GM18505 (cell line): ENCODE data around the gene TMEM145.
"Not testable (repeated sequence)": the region's sequence is repeated elsewhere in the genome, so short reads cannot be mapped to it uniquely, and the experiment has no call there.

Source experiments
- ATAC-seq: cut with Tn5 transposase; IDR thresholded peaks from one replicate; pipeline ENCODE4 v1.9.1; 2021; ENCODE audit not compliant: unreplicated experiment
- POLR2A ChIP-seq: IDR thresholded peaks from 4 replicates; pipeline ENCODE4 v1.6.1; 2011; ENCODE audit warnings: borderline replicate concordance; ENCODE audit not compliant: insufficient read depth, insufficient read length; ENCODE audit errors: extremely low read depth

Gene TMEM145

GRCh38 chr19:42333975-42334696 is 21.0 kb downstream of the TMEM145 start:
- TF ChIP-seq POLR2A: no peak
- ATAC-seq: no peak

- ATAC-seq: no peak
- no peak for TF ChIP-seq POLR2A
Observed at GRCh38 chr19:42334697-42335373, 21.7 kb downstream of the TMEM145 start.

DNA sequence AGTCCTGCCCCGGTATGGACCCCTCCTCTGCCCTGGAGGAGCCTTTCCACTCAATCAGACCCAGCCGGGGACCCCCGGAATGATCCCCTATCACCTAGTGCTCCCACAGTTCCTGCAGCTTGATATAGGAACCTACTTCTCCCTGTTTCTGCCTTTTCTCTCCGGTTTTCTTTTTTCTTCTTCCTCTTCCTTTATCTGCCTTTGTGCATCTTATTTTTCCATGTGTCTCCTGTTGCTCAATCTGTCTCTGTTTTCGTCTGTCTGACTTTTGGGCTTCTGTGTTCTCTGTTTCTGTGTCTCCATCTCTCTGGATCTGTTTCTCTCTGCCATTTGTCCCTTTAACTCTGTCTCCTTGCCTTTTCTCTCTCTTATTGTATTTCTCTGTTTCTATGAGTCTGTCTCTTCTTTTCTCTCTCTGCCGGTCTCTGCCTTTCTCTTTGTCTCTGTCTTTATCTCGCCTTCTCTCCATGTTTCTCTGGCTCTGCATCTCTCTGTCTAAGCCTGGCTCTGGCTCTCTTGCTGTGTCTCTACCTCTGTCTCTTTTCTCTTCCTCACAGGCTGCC is 22.3 kb downstream of the TMEM145 start:
- no peak for TF ChIP-seq POLR2A
- no peak for ATAC-seq

- no peak for TF ChIP-seq POLR2A
- no peak for ATAC-seq
Observed at GRCh38 chr19:42335971-42336370, 22.9 kb downstream of the TMEM145 start.

GRCh38 chr19:42339126-42339860 is 26.2 kb downstream of the TMEM145 start:
- ATAC-seq: not testable (repeated sequence)

- ATAC-seq: not testable (repeated sequence)
Observed at GRCh38 chr19:42339922-42340321, 26.8 kb downstream of the TMEM145 start.

GRCh38 chr19:42343344-42344110 is 30.4 kb downstream of the TMEM145 start:
- TF ChIP-seq POLR2A: no peak
- ATAC-seq: no peak

DNA sequence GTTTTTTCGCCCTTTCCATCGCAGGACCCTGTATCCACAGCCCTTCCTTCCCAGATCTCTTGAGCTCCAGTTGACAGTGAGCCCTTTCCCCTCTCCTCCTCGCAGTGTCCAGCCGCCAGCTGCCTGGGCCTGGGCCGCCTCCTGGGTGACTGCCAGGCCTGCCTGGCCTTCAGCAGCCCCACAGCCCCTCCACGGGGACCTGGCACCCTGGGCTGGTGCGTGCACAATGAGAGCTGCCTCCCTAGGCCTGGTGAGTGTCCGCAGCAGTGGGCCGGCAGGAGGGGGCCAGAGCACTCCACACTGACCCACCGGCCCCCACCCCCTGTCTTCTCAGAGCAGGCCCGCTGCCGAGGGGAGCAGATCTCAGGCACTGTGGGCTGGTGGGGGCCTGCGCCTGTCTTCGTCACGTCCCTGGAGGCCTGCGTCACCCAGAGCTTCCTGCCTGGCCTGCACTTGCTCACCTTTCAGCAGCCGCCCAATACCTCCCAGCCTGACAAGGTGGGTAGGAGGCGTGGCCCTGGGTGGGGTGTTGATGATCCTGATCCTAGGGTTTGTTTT is 31.3 kb downstream of the TMEM145 start:
- no peak for TF ChIP-seq POLR2A
- ATAC-seq: no peak

DNA sequence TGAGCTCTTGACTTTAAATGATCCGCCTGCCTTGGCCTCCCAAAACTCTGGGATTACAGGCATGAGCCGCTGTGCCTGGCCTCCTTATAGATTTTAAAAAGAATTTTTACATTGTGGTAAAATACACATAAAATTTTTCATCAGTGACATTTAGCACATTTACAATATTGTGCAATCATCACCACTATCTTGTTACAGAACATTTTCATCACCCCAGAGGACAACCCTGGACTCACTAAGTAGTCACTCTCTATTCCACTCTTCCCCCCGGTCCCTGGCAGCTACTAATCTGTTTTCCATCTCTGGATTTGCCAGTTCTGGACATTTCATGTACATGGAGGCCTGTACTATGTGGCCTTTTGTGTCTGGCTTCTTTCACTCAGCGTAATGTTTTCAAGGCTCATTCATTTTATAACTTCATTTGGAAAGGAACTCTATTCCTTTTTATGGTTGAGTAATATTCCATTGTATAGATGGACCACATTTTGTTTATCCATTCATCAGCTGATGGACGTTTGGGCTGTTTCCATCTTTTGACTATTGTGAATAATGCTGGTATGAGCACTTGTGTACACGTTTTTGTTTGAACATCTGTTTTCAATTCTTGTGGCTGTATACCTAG is 32.2 kb downstream of the TMEM145 start:
- ATAC-seq: no peak
- no peak for TF ChIP-seq POLR2A

- ATAC-seq: no peak
- TF ChIP-seq POLR2A: no peak
Observed at GRCh38 chr19:42348211-42348610, 35.1 kb downstream of the TMEM145 start.

GRCh38 chr19:42349378-42350107 is 36.4 kb downstream of the TMEM145 start:
- ATAC-seq: no peak
- TF ChIP-seq POLR2A: no peak

DNA sequence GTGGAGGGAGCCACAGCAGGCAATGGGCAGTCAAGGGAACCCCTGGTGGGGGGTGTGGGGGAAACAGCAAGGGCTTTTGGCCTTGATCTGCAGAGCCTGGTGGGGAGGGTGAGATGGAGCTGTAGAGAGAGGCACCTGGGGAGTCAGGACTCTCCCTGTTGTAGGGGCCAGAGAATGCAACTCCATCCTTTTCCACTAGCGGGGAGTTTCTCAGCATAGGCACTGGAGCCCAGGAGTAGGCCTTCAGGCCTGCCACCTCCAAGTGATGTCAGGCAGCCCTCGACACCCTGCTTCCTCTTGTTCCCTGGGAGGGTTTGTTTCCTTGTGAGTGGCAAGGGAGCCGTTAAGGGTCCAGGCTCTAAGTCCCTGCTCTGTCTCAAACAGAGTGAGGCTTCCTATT is 37.3 kb downstream of the TMEM145 start:
- no peak for TF ChIP-seq POLR2A

DNA sequence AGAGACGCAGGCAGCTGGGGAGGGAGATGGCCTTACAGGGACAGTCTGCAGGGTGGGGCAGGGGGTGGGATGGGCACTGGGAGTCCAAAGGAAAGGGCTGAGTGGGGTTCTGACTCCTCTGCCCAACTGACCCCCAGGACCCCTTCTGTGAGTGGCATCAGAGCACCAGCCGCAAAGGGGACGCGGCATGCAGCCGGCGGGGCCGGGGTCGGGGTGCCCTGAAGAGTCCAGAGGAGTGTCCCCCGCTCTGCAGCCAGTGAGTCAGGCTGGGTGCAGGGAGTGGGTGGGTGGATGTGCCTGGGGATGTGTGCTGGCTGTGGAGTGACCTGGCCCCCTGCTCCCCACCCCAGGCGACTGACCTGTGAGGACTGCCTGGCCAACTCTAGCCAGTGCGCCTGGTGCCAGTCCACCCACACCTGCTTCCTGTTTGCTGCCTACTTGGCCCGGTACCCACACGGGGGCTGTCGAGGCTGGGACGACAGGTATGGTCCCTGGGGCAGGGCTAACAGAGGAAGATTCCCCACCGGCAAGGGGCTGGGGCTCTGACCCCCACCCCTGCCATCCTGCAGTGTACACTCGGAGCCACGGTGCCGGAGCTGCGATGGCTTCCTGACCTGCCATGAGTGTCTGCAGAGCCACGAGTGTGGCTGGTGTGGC is 38.1 kb downstream of the TMEM145 start:
- no peak for ATAC-seq
- TF ChIP-seq POLR2A: no peak

More for the DNA sequence above, 37.3 kb downstream of the TMEM145 start:
- ATAC-seq: no peak
